ENCODE data around the gene CELA2B.
A peak's percentile ranks its signal among the peaks of the same experiment; 100 is the strongest.

DNA sequence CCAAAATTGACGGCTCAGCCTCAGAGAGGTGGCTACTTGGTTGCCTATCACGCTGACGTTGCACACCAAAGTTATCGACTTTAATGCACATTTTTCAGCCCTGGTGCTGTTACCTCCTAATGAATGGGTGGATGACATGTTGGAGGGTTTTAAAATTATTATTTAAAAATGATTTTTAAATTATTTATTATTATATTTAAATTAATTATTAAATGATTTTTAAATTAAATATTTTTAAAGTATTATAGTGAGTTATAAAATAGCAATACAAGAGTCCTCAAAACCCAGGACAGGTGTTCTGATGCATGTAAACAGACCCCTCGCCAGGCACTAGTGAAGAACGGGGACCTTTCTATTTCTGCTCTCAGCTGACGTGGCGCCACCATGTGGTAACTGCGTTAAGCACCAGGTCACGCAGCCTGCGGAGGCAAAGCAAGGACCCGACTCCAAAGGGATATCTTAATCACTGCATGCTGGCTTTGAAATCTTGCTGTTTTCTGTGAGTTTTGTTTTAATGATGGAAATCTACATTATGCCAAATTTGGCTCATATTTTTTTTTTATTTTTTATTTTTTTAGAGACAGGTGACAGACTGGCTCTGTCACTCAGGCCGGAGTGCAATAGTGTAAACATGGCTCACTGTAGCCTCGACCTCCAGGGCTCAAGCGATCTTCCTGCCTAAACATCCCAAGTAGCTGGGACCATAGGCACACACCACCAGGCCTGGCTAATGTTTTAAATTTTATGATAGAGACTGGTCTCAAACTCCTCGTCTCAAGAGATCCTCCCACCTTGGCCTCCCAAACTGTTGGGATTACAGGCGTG is 25.5 kb downstream of the CELA2B start:
- TF ChIP-seq, protein P1, sequence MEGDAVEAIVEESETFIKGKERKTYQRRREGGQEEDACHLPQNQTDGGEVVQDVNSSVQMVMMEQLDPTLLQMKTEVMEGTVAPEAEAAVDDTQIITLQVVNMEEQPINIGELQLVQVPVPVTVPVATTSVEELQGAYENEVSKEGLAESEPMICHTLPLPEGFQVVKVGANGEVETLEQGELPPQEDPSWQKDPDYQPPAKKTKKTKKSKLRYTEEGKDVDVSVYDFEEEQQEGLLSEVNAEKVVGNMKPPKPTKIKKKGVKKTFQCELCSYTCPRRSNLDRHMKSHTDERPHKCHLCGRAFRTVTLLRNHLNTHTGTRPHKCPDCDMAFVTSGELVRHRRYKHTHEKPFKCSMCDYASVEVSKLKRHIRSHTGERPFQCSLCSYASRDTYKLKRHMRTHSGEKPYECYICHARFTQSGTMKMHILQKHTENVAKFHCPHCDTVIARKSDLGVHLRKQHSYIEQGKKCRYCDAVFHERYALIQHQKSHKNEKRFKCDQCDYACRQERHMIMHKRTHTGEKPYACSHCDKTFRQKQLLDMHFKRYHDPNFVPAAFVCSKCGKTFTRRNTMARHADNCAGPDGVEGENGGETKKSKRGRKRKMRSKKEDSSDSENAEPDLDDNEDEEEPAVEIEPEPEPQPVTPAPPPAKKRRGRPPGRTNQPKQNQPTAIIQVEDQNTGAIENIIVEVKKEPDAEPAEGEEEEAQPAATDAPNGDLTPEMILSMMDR (IDR thresholded peaks at IDR 0.05 in 4 of 5, conservative IDR thresholded peaks at IDR 0.05 in 1 of 5): peak; percentile 15 to 69 (median 34)
- TF ChIP-seq POLR2A (IDR thresholded peaks at IDR 0.05): no peak

Data from gastrocnemius medialis (tissue), 4 donors.